ENCODE data around the gene KRT80. TPM values are rescaled to one million over a fixed set of nuclear protein-coding genes. Genes with fewer than 3 reads are reported as not detected.

Gene KRT80
- polyA plus RNA-seq, 1 donor (not counting 4 experiments of a cell fraction or from before 2014, with no cell fraction given), result 4.1 TPM

- H3K4me3 ChIP-seq (ENCODE audit: control insufficient read depth in 2 of 3, extremely low read depth in 1 of 3, insufficient read depth in 2 of 3, low read depth in 1 of 3, low read length in 3 of 3), result no peak overlapping the region
- H3K4me1 ChIP-seq (ENCODE audit: control insufficient read depth, extremely low read depth, insufficient read depth, low read length), result peaks cover 5% of the 10 kb centered on the region
- no peaks in the 10 kb centered on the region for H3K79me2 ChIP-seq (ENCODE audit: control insufficient read depth, insufficient read depth, low read length)
- DNase-seq (ENCODE audit: low read depth, low spot score), result no peak
- H3K27me3 ChIP-seq (ENCODE audit: control insufficient read depth, extremely low read depth, insufficient read depth, low read length), result no peaks in the 10 kb centered on the region
- dilution Hi-C loops (cut with MboI; ENCODE audit: extremely low pct_ligation_motif_present, low sequenced_read_pairs), result no loop called here
- H3K36me3 ChIP-seq (ENCODE audit: control insufficient read depth in 2 of 2, extremely low read depth in 1 of 2, insufficient read depth in 2 of 2, low read length in 2 of 2), result no peaks in the 10 kb centered on the region
- H3K9ac ChIP-seq (ENCODE audit: control insufficient read depth, extremely low read depth, insufficient read depth, low read length), result no peak overlapping the region
- no peak overlapping the region for H2AFZ ChIP-seq (ENCODE audit: control insufficient read depth, low read length)
- no peak overlapping the region for H3K27ac ChIP-seq (ENCODE audit: control insufficient read depth, insufficient read depth, low read length)
- H4K20me1 ChIP-seq (ENCODE audit: control insufficient read depth, extremely low read depth, insufficient read depth, low read length), result no peaks in the 10 kb centered on the region
- H3K9me3 ChIP-seq (ENCODE audit: control insufficient read depth, low read depth, low read length), result no peaks in the 10 kb centered on the region
- no peaks in the 10 kb centered on the region for H3K9me1 ChIP-seq (ENCODE audit: control insufficient read depth, extremely low read depth, insufficient read depth, low read length)
- TF ChIP-seq CTCF (optimal IDR thresholded peaks at IDR 0.05 in 1 of 3, IDR thresholded peaks at IDR 0.05 in 1 of 3, conservative IDR thresholded peaks at IDR 0.05 in 1 of 3; ENCODE audit: extremely low read depth in 1 of 3, insufficient read depth in 2 of 3, low read length in 3 of 3), result no peak
- no peak for TF ChIP-seq EZH2 (IDR thresholded peaks at IDR 0.05; ENCODE audit: low read length)
- FAIRE-seq, result no peak
- no peak overlapping the region for H3K4me2 ChIP-seq (ENCODE audit: control insufficient read depth, extremely low read depth, insufficient read depth, low read depth, low read length)
These were observed 54.1 kb downstream of the KRT80 start for GRCh38 chr12:52137746-52138145.

GRCh38 chr12:52132754-52133161 is 59.1 kb downstream of the KRT80 start:
- no peak overlapping the region for H3K9ac ChIP-seq (ENCODE audit: control insufficient read depth, extremely low read depth, insufficient read depth, low read length)
- no peaks in the 10 kb centered on the region for H4K20me1 ChIP-seq (ENCODE audit: control insufficient read depth, extremely low read depth, insufficient read depth, low read length)
- DNase-seq (ENCODE audit: low read depth, low spot score) (no peak), FAIRE-seq (no peak)
- dilution Hi-C loops (cut with MboI; ENCODE audit: extremely low pct_ligation_motif_present, low sequenced_read_pairs), result no loop called here
- H2AFZ ChIP-seq (ENCODE audit: control insufficient read depth, low read length), result no peak overlapping the region
- no peak overlapping the region for H3K4me2 ChIP-seq (ENCODE audit: control insufficient read depth, extremely low read depth, insufficient read depth, low read depth, low read length)
- no peak overlapping the region for H3K4me3 ChIP-seq (ENCODE audit: control insufficient read depth in 2 of 3, extremely low read depth in 1 of 3, insufficient read depth in 2 of 3, low read depth in 1 of 3, low read length in 3 of 3)
- no peaks in the 10 kb centered on the region for H3K79me2 ChIP-seq (ENCODE audit: control insufficient read depth, insufficient read depth, low read length)
- no peak for TF ChIP-seq CTCF (optimal IDR thresholded peaks at IDR 0.05 in 1 of 3, IDR thresholded peaks at IDR 0.05 in 1 of 3, conservative IDR thresholded peaks at IDR 0.05 in 1 of 3; ENCODE audit: extremely low read depth in 1 of 3, insufficient read depth in 2 of 3, low read length in 3 of 3)
- TF ChIP-seq EZH2 (IDR thresholded peaks at IDR 0.05; ENCODE audit: low read length), result no peak
- H3K9me1 ChIP-seq (ENCODE audit: control insufficient read depth, extremely low read depth, insufficient read depth, low read length), result no peaks in the 10 kb centered on the region
- no peak overlapping the region for H3K27ac ChIP-seq (ENCODE audit: control insufficient read depth, insufficient read depth, low read length)
- H3K4me1 ChIP-seq (ENCODE audit: control insufficient read depth, extremely low read depth, insufficient read depth, low read length), result no peaks in the 10 kb centered on the region
- no peaks in the 10 kb centered on the region for H3K36me3 ChIP-seq (ENCODE audit: control insufficient read depth in 2 of 2, extremely low read depth in 1 of 2, insufficient read depth in 2 of 2, low read length in 2 of 2)
- no peaks in the 10 kb centered on the region for H3K9me3 ChIP-seq (ENCODE audit: control insufficient read depth, low read depth, low read length)
- H3K27me3 ChIP-seq (ENCODE audit: control insufficient read depth, extremely low read depth, insufficient read depth, low read length), result no peaks in the 10 kb centered on the region
